ENCODE results near the gene CLEC6A.

- TF ChIP-seq CTCF (IDR thresholded peaks at IDR 0.05) (no peak), POLR2A (IDR thresholded peaks at IDR 0.05) (no peak)
These were observed 5.7 kb downstream of the CLEC6A start for GRCh38 chr12:8461426-8461825.
